ENCODE results near the gene HECA.

HECA gene

GRCh38 chr6:139166956-139167313 is 32.1 kb downstream of the HECA start:
- FAIRE-seq (no peak), DNase-seq (ENCODE audit: insufficient read length) (no peak)
- TF ChIP-seq TAF1 (IDR thresholded peaks at IDR 0.05; ENCODE audit: borderline replicate concordance, low read depth, low read length), result no peak
- TF ChIP-seq POLR2AphosphoS5 (IDR thresholded peaks at IDR 0.05; ENCODE audit: low read depth, low read length), result no peak
- no peak for TF ChIP-seq POLR2A (IDR thresholded peaks at IDR 0.05; ENCODE audit: low read depth, low read length)

GRCh38 chr6:139172151-139172550 is 37.3 kb downstream of the HECA start:
- FAIRE-seq (no peak), DNase-seq (ENCODE audit: insufficient read length) (no peak)
- TF ChIP-seq POLR2A (IDR thresholded peaks at IDR 0.05; ENCODE audit: low read depth, low read length) (no peak), POLR2AphosphoS5 (IDR thresholded peaks at IDR 0.05; ENCODE audit: low read depth, low read length) (no peak), TAF1 (IDR thresholded peaks at IDR 0.05; ENCODE audit: borderline replicate concordance, low read depth, low read length) (no peak)

GRCh38 chr6:139172567-139172966 is 37.7 kb downstream of the HECA start:
- no peak for FAIRE-seq
- no peak for DNase-seq (ENCODE audit: insufficient read length)
- TF ChIP-seq TAF1 (IDR thresholded peaks at IDR 0.05; ENCODE audit: borderline replicate concordance, low read depth, low read length) (no peak), POLR2A (IDR thresholded peaks at IDR 0.05; ENCODE audit: low read depth, low read length) (no peak), POLR2AphosphoS5 (IDR thresholded peaks at IDR 0.05; ENCODE audit: low read depth, low read length) (no peak)

DNA sequence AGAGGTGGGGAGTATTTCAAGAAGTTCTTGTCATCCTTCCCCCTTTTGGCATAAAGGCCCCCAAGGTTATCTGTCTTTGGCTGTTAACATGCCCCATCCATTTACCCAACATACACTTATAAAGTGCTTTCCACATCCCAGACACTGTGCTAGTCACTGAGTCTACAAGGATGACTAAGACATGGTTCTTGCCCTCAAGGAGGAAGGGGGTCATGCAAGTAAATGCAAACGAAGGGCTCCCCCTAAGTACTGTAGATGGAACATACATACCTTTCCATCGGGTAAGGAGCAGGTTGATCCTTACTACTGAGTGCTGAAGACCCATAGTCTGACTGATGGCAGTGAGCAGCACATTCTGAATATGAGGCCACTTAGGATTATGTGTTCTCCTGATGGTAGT is 38.3 kb downstream of the HECA start:
- TF ChIP-seq POLR2AphosphoS5 (IDR thresholded peaks at IDR 0.05; ENCODE audit: low read depth, low read length) (no peak), TAF1 (IDR thresholded peaks at IDR 0.05; ENCODE audit: borderline replicate concordance, low read depth, low read length) (no peak), POLR2A (IDR thresholded peaks at IDR 0.05; ENCODE audit: low read depth, low read length) (no peak)
- no peak for FAIRE-seq

GRCh38 chr6:139173822-139174221 is 38.9 kb downstream of the HECA start:
- DNase-seq (ENCODE audit: insufficient read length) (no peak), FAIRE-seq (no peak)
- no peak for TF ChIP-seq POLR2AphosphoS5 (IDR thresholded peaks at IDR 0.05; ENCODE audit: low read depth, low read length)
- TF ChIP-seq TAF1 (IDR thresholded peaks at IDR 0.05; ENCODE audit: borderline replicate concordance, low read depth, low read length), result no peak
- no peak for TF ChIP-seq POLR2A (IDR thresholded peaks at IDR 0.05; ENCODE audit: low read depth, low read length)

More for the DNA sequence above, 38.3 kb downstream of the HECA start:
- no peak for DNase-seq (ENCODE audit: insufficient read length)

- no peak for FAIRE-seq
Observed at GRCh38 chr6:139174961-139175360, 40.1 kb downstream of the HECA start.

DNA sequence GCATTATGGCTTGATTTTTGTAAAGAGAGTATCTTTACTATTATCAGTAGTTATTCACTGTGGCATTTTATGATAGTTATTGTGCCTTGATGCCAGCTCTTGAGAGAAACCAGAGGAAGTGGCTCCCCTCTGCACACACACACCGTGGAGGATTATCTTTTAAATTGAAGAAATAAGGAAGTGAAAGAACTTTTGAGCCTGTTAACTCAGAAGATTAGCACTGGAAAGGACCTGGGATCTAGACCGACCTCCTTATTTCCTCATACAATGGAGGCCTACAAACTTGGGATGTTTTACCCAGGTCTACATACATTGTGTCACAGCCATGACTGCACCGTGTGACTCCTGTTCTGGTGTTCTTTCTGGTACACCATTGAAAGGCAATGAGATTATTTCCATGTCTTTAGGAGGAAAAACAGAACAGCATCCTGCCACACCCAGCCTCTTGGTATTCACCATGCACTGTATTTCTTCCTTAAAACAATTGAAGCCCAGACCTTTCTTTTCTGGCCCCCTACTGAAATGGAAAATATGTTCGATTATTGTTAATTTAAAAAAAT is 40.6 kb downstream of the HECA start:
- TF ChIP-seq POLR2A (IDR thresholded peaks at IDR 0.05; ENCODE audit: low read depth, low read length) (no peak), POLR2AphosphoS5 (IDR thresholded peaks at IDR 0.05; ENCODE audit: low read depth, low read length) (no peak), TAF1 (IDR thresholded peaks at IDR 0.05; ENCODE audit: borderline replicate concordance, low read depth, low read length) (no peak)
- FAIRE-seq, result no peak
- DNase-seq (ENCODE audit: insufficient read length), result no peak

More at GRCh38 chr6:139174961-139175360, 40.1 kb downstream of the HECA start:
- TF ChIP-seq POLR2A (IDR thresholded peaks at IDR 0.05; ENCODE audit: low read depth, low read length) (no peak), POLR2AphosphoS5 (IDR thresholded peaks at IDR 0.05; ENCODE audit: low read depth, low read length) (no peak), TAF1 (IDR thresholded peaks at IDR 0.05; ENCODE audit: borderline replicate concordance, low read depth, low read length) (no peak)
- DNase-seq (ENCODE audit: insufficient read length), result no peak

- TF ChIP-seq POLR2AphosphoS5 (IDR thresholded peaks at IDR 0.05; ENCODE audit: low read depth, low read length), result no peak
- no peak for TF ChIP-seq TAF1 (IDR thresholded peaks at IDR 0.05; ENCODE audit: borderline replicate concordance, low read depth, low read length)
- no peak for TF ChIP-seq POLR2A (IDR thresholded peaks at IDR 0.05; ENCODE audit: low read depth, low read length)
- DNase-seq (ENCODE audit: insufficient read length) (no peak), FAIRE-seq (no peak)
Observed at GRCh38 chr6:139181236-139181635, 46.4 kb downstream of the HECA start.

- TF ChIP-seq POLR2AphosphoS5 (IDR thresholded peaks at IDR 0.05; ENCODE audit: low read depth, low read length) (no peak), POLR2A (IDR thresholded peaks at IDR 0.05; ENCODE audit: low read depth, low read length) (no peak), TAF1 (IDR thresholded peaks at IDR 0.05; ENCODE audit: borderline replicate concordance, low read depth, low read length) (no peak)
- FAIRE-seq (no peak), DNase-seq (ENCODE audit: insufficient read length) (no peak)
Observed at GRCh38 chr6:139184047-139184446, 49.2 kb downstream of the HECA start.

DNA sequence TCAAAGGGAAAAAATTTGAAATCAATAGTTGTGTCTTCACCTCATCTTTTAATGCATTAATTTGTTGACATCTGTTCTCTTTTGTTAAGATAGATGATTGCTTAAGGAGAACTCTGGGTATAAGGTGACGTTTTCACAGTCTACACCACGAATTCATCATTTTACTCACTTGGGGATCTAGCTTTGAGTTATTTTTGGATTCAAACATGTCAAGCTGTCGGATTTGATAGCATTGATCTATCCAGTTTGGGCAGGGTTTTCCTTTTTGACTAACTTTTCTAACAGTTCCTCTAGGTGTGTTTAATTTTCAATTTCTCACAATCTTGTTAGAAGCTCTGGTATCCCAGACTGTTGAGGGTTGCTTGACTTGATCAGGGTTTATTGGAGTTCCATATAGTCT is 49.6 kb downstream of the HECA start:
- TF ChIP-seq TAF1 (IDR thresholded peaks at IDR 0.05; ENCODE audit: borderline replicate concordance, low read depth, low read length) (no peak), POLR2A (IDR thresholded peaks at IDR 0.05; ENCODE audit: low read depth, low read length) (no peak), POLR2AphosphoS5 (IDR thresholded peaks at IDR 0.05; ENCODE audit: low read depth, low read length) (no peak)
- DNase-seq (ENCODE audit: insufficient read length) (no peak), FAIRE-seq (no peak)

DNA sequence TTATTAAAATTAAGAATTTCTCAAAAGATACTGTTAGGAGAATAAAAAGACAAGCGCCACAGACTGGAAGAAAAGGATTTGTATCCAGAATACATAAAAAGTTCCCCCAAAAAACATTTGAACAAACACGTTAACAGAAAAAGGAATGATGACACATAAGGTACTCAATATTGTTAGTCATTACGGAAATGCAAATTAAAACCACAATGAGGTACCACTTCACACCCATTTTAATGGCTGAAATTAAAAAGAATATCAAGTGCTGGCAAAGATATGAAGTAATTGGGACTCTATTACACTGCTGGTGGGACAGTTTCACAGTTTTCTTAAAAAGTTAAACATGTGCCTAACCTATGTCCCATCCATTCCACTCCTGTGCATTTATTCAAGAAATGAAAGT is 51.4 kb downstream of the HECA start:
- DNase-seq (ENCODE audit: insufficient read length) (no peak), FAIRE-seq (no peak)
- TF ChIP-seq TAF1 (IDR thresholded peaks at IDR 0.05; ENCODE audit: borderline replicate concordance, low read depth, low read length), result no peak
- no peak for TF ChIP-seq POLR2A (IDR thresholded peaks at IDR 0.05; ENCODE audit: low read depth, low read length)
- no peak for TF ChIP-seq POLR2AphosphoS5 (IDR thresholded peaks at IDR 0.05; ENCODE audit: low read depth, low read length)

- FAIRE-seq, result no peak
- no peak for TF ChIP-seq TAF1 (IDR thresholded peaks at IDR 0.05; ENCODE audit: borderline replicate concordance, low read depth, low read length)
- no peak for TF ChIP-seq POLR2AphosphoS5 (IDR thresholded peaks at IDR 0.05; ENCODE audit: low read depth, low read length)
- no peak for TF ChIP-seq POLR2A (IDR thresholded peaks at IDR 0.05; ENCODE audit: low read depth, low read length)
- DNase-seq (ENCODE audit: insufficient read length), result no peak
Observed at GRCh38 chr6:139186692-139187091, 51.8 kb downstream of the HECA start.
